Esophagus muscularis mucosa (tissue), 4 donors: ENCODE data around the gene FCAMR.

Experiments
- EP300 ChIP-seq: sonication (generic); formaldehyde crosslinking; IDR thresholded peaks from one replicate; pipeline ENCODE4 v1.6.1; 2017; ENCODE audit warnings: antibody characterized with exemption
- POLR2A ChIP-seq: fragments of 450-650 bp; IDR thresholded peaks from one replicate; pipeline ENCODE4 v1.6.1; 2017; ENCODE audit warnings: antibody characterized with exemption, moderate library complexity, mild to moderate bottlenecking, low read depth
- POLR2AphosphoS5 ChIP-seq, 2 donors: sonication (generic); formaldehyde crosslinking; IDR thresholded peaks; one replicate each; pipeline ENCODE4 v1.6.1; 2017; ENCODE audit warnings: antibody characterized with exemption in 2 of 2
- TF ChIP-seq, protein P1 (sequence below), 3 experiments: fragments of 200-600 bp in 2 of 3; fragments of 450-650 bp in 1 of 3; sonication (generic) in 2 of 3; IDR thresholded peaks; one replicate each; pipeline ENCODE4 v1.5.1; 2017 to 2019; ENCODE audit warnings: antibody characterized with exemption in 3 of 3, mild to moderate bottlenecking in 2 of 3, moderate library complexity in 1 of 3

DNA sequence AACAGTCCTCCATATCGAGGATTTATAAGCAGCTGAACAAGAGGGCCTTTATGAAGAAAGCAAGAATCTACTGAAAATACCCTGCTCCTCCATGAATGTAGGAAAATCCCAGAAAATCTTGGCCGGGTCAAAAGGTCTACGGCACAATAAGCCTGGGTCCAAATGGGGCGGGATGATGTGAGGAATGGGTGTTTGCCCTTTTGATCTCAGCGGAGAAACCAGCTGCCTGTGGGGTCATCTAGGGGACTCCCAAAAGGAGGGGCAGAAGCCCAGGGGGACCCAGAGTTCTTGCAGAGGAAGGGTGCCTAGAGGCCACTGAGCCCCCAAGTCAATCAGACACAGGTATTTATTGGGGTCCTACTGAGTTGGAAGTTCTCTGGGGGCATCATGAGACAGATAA, 12.6 kb downstream of the FCAMR start:
- TF ChIP-seq, protein P1, sequence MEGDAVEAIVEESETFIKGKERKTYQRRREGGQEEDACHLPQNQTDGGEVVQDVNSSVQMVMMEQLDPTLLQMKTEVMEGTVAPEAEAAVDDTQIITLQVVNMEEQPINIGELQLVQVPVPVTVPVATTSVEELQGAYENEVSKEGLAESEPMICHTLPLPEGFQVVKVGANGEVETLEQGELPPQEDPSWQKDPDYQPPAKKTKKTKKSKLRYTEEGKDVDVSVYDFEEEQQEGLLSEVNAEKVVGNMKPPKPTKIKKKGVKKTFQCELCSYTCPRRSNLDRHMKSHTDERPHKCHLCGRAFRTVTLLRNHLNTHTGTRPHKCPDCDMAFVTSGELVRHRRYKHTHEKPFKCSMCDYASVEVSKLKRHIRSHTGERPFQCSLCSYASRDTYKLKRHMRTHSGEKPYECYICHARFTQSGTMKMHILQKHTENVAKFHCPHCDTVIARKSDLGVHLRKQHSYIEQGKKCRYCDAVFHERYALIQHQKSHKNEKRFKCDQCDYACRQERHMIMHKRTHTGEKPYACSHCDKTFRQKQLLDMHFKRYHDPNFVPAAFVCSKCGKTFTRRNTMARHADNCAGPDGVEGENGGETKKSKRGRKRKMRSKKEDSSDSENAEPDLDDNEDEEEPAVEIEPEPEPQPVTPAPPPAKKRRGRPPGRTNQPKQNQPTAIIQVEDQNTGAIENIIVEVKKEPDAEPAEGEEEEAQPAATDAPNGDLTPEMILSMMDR (IDR thresholded peaks at IDR 0.05) = no peak
- TF ChIP-seq POLR2AphosphoS5 (IDR thresholded peaks at IDR 0.05) (no peak), POLR2A (no peak), EP300 (no peak)
